ENCODE data around the gene EXOSC3. TPM values are rescaled to one million over a fixed set of nuclear protein-coding genes. Genes with fewer than 3 reads are reported as not detected.

EXOSC3 gene
- total and polyA plus RNA-seq, 4 experiments from 2014 or later = 25.1 to 68.6 (median 51.1) TPM

DNA sequence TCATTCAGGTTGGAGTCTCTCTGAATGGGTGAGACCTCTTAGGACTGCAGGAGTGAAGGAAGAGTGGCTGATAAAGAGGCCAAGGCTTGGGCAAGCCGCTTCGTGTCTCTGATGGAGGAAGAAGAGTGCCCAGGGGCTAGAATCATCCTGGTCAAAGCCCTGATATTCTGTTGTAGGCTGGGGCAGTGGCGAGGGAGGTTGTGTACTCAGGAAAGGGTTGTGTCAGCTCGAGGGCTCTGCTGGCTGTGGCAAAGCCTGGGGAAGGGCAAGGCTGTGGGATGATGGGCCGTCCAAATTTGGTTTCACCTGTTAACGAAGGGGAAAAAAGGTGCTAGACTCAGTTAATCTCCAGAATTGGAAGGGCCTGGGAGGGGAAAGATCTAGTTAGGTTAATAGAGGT, 33.7 kb downstream of the EXOSC3 start:
- Histone ChIP-seq H3K36me3 (ENCODE audit: insufficient read depth, low read length) (no peaks in the 10 kb centered on the region), H3K4me1 (ENCODE audit: insufficient read depth, low read length) (peaks cover 15% of the 10 kb centered on the region), H3K9me3 (ENCODE audit: control insufficient read depth in 1 of 2, low read length in 2 of 2) (no peaks in the 10 kb centered on the region), H3K27ac (ENCODE audit: low read depth, low read length) (no peak overlapping the region), H3K4me3 (ENCODE audit: low read length in 2 of 2) (no peak overlapping the region), H3K27me3 (ENCODE audit: insufficient read depth, low read length) (no peaks in the 10 kb centered on the region)
- H3K4me1 Mint-ChIP-seq = peaks cover 15 to 36% (median 24%) of the 10 kb centered on the region in 4 donors
- ChIA-PET POLR2A (ENCODE audit: partially characterized antibody) (interaction anchor here (1.3 kb wide), 1 partner anchor 49 kb away, joined by 5 read pairs; the partner anchor contains the start of gene DCAF10), CTCF (ENCODE audit: partially characterized antibody) (no interaction called here)
- no peaks in the 10 kb centered on the region for H3K27me3 Mint-ChIP-seq
- no peaks in the 10 kb centered on the region for H3K36me3 Mint-ChIP-seq
- no peaks in the 10 kb centered on the region for H3K9me3 Mint-ChIP-seq
- DNase-seq = no peak
- H3K4me3 Mint-ChIP-seq = peak overlapping the region in 6 of 8 donors; percentile 1 to 75 (median 48)
- peak overlapping the region in 2 of 7 donors; percentile 20 to 37 for H3K27ac Mint-ChIP-seq
- intact Hi-C loops (cut with micrococcal nuclease) = loop anchor here (5.0 to 10.0 kb wide), 3 partner anchors 169 to 316 kb away; partner anchors contain the start of genes SHB and ZBTB5

DNA sequence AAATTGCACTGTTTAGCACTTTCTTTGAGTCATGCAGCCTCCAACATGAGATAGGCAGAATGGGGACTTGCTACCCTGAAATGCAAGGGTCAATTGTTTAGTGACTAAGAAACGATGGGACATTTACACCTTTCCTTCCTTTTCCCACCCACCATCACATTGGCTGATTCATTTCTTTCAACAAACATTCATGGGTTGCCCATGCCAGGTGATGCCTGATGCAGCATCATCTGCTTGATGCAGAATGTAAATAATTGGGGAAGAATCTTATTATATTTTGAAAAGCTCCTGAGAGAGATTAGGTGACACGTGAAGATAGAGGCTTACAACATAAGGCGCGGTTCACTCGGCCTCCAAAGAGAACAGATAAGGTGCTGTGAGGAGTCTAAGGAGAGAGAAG, 35.7 kb downstream of the EXOSC3 start:
- CTCF ChIA-PET (ENCODE audit: partially characterized antibody) = interaction anchor here (1.1 to 1.6 kb wide), 4 partner anchors 8 to 51 kb away, joined by 3 to 4 read pairs (median 3); no protein-coding TSS in a partner anchor
- no peak overlapping the region for H3K4me3 Mint-ChIP-seq

GRCh38 chr9:37747271-37747753, 37.6 kb downstream of the EXOSC3 start:
- Mint-ChIP-seq H3K27ac (no peak overlapping the region), H3K4me3 (no peak overlapping the region), H3K4me1 (peaks cover 0 to 4% (median 0%) of the 10 kb centered on the region in 4 donors), H3K36me3 (no peaks in the 10 kb centered on the region), H3K27me3 (no peaks in the 10 kb centered on the region), H3K9me3 (no peaks in the 10 kb centered on the region)
- intact Hi-C loops (cut with micrococcal nuclease) = loop anchor here (1.0 to 5.0 kb wide), 2 partner anchors 155 to 265 kb away; partner anchors contain the start of gene SLC25A51
- Histone ChIP-seq H3K4me3 (ENCODE audit: low read length in 2 of 2) (no peak overlapping the region), H3K27me3 (ENCODE audit: insufficient read depth, low read length) (no peaks in the 10 kb centered on the region), H3K4me1 (ENCODE audit: insufficient read depth, low read length) (no peaks in the 10 kb centered on the region), H3K36me3 (ENCODE audit: insufficient read depth, low read length) (no peaks in the 10 kb centered on the region), H3K27ac (ENCODE audit: low read depth, low read length) (no peak overlapping the region), H3K9me3 (ENCODE audit: control insufficient read depth in 1 of 2, low read length in 2 of 2) (no peaks in the 10 kb centered on the region)
- DNase-seq = peak; percentile 40 to 52 (median 45)
- POLR2A ChIA-PET (ENCODE audit: partially characterized antibody) = no interaction called here
- CTCF ChIA-PET (ENCODE audit: partially characterized antibody) = interaction anchor here (1.3 to 1.6 kb wide), 2 partner anchors 50 to 170 kb away, joined by 3 to 4 read pairs; no protein-coding TSS in a partner anchor

More for the DNA sequence above, 35.7 kb downstream of the EXOSC3 start:
- no peaks in the 10 kb centered on the region for H3K36me3 Mint-ChIP-seq
- intact Hi-C loops (cut with micrococcal nuclease) = loop anchor here (5.0 kb wide), 1 partner anchor 153 kb away; the partner anchor contains the start of gene SLC25A51
- no peak overlapping the region for H3K27ac ChIP-seq (ENCODE audit: low read depth, low read length)
- peaks cover 7% of the 10 kb centered on the region for H3K4me1 ChIP-seq (ENCODE audit: insufficient read depth, low read length)
- H3K4me3 ChIP-seq (ENCODE audit: low read length in 2 of 2) = no peak overlapping the region
- H3K27me3 ChIP-seq (ENCODE audit: insufficient read depth, low read length) = no peaks in the 10 kb centered on the region
- H3K27me3 Mint-ChIP-seq = no peaks in the 10 kb centered on the region
- no peak for DNase-seq
- H3K4me1 Mint-ChIP-seq = peaks cover 7 to 17% (median 12%) of the 10 kb centered on the region in 4 donors
- H3K9me3 ChIP-seq (ENCODE audit: control insufficient read depth in 1 of 2, low read length in 2 of 2) = no peaks in the 10 kb centered on the region
- no peak overlapping the region for H3K27ac Mint-ChIP-seq
- no peaks in the 10 kb centered on the region for H3K36me3 ChIP-seq (ENCODE audit: insufficient read depth, low read length)
- H3K9me3 Mint-ChIP-seq = no peaks in the 10 kb centered on the region
- POLR2A ChIA-PET (ENCODE audit: partially characterized antibody) = no interaction called here

DNA sequence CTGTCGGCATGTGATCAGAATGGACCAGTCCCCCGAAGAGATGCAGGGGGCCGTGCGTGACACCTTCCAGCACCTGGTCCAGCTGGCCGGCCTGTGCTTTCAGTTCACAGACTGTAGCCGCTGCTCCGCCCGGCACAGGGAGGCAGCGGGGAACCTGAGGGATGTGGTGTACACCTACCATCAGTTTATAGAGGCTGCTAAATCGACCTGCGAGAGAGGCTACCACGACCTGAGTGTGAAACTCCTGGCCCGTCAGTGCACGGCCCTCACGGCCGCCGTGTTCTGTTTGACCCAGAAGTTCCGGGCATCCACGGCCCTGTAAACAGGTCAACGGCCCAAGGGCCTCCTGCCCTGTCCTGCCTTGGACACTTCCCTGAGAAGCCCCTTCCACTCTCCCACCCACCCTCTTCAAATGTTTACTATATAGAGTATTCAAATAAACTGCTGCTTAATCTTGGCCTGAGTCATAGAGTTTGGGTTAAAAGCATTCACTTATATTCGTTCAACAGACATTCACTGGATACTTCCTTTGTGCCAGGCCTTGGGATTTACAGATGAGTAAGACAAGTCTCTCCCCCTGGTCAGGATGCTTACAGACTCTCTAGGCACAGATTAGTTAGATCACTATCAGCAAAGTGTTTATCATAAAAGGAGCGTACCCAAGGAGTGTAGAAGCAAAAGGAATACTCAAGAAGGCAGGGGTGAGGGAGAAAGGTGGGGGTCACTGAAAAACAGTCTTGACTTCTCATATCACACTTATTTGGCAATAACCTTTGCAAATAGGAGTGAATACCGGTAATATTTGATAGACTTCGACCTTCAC, 38.2 kb downstream of the EXOSC3 start:
- no peaks in the 10 kb centered on the region for H3K27me3 Mint-ChIP-seq
- H3K9me3 Mint-ChIP-seq = no peaks in the 10 kb centered on the region

DNA sequence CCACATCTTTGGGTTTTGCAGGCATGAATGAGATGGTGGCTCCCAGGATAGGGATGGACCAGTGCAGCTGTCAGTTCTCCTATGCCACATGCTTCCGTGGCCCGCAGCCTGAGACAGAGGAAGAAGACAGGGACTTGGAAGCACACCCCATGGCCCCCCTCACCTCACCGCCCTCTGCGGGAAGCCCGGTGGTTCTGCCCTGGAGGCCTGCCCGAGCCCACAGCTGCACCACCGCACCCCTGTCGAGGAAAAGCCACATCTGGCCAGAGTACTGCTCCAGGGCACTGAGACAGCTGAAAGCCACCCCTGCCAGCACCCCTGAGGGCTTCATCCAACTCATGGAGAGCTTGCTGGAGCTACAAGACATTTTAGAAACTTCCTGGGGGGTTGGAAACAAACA, 38.9 kb downstream of the EXOSC3 start:
- POLR2A ChIA-PET (ENCODE audit: partially characterized antibody) = no interaction called here
- no peaks in the 10 kb centered on the region for H3K27me3 ChIP-seq (ENCODE audit: insufficient read depth, low read length)
- no peak for DNase-seq
- H3K4me3 ChIP-seq (ENCODE audit: low read length in 2 of 2) = no peak overlapping the region
- H3K9me3 ChIP-seq (ENCODE audit: control insufficient read depth in 1 of 2, low read length in 2 of 2) = no peaks in the 10 kb centered on the region
- Mint-ChIP-seq H3K4me1 (peaks cover 0 to 3% (median 0%) of the 10 kb centered on the region in 4 donors), H3K27me3 (no peaks in the 10 kb centered on the region), H3K36me3 (no peaks in the 10 kb centered on the region), H3K9me3 (no peaks in the 10 kb centered on the region), H3K27ac (no peak overlapping the region), H3K4me3 (no peak overlapping the region)
- no peaks in the 10 kb centered on the region for H3K36me3 ChIP-seq (ENCODE audit: insufficient read depth, low read length)
- intact Hi-C loops (cut with micrococcal nuclease) = loop anchor here (5.0 kb wide), 1 partner anchor 156 kb away; the partner anchor contains the start of gene SLC25A51
- no peaks in the 10 kb centered on the region for H3K4me1 ChIP-seq (ENCODE audit: insufficient read depth, low read length)
- H3K27ac ChIP-seq (ENCODE audit: low read depth, low read length) = no peak overlapping the region
- CTCF ChIA-PET (ENCODE audit: partially characterized antibody) = no interaction called here

More for the DNA sequence above, 38.2 kb downstream of the EXOSC3 start:
- CTCF ChIA-PET (ENCODE audit: partially characterized antibody) = interaction anchor here (1.3 kb wide), 1 partner anchor 169 kb away, joined by 3 read pairs; no protein-coding TSS in a partner anchor
- POLR2A ChIA-PET (ENCODE audit: partially characterized antibody) = no interaction called here
- Mint-ChIP-seq H3K4me3 (no peak overlapping the region), H3K4me1 (peaks cover 0 to 4% (median 0%) of the 10 kb centered on the region in 4 donors), H3K27ac (no peak overlapping the region), H3K36me3 (no peaks in the 10 kb centered on the region)
- Histone ChIP-seq H3K4me3 (ENCODE audit: low read length in 2 of 2) (no peak overlapping the region), H3K9me3 (ENCODE audit: control insufficient read depth in 1 of 2, low read length in 2 of 2) (no peaks in the 10 kb centered on the region), H3K27me3 (ENCODE audit: insufficient read depth, low read length) (no peaks in the 10 kb centered on the region), H3K27ac (ENCODE audit: low read depth, low read length) (no peak overlapping the region), H3K4me1 (ENCODE audit: insufficient read depth, low read length) (no peaks in the 10 kb centered on the region), H3K36me3 (ENCODE audit: insufficient read depth, low read length) (no peaks in the 10 kb centered on the region)
- intact Hi-C loops (cut with micrococcal nuclease) = loop anchor here (1.0 to 5.0 kb wide), 2 partner anchors 156 to 264 kb away; partner anchors contain the start of gene SLC25A51
- no peak for DNase-seq

- Histone ChIP-seq H3K4me1 (ENCODE audit: insufficient read depth, low read length) (no peaks in the 10 kb centered on the region), H3K27ac (ENCODE audit: low read depth, low read length) (no peak overlapping the region), H3K36me3 (ENCODE audit: insufficient read depth, low read length) (no peaks in the 10 kb centered on the region), H3K27me3 (ENCODE audit: insufficient read depth, low read length) (no peaks in the 10 kb centered on the region), H3K4me3 (ENCODE audit: low read length in 2 of 2) (no peak overlapping the region), H3K9me3 (ENCODE audit: control insufficient read depth in 1 of 2, low read length in 2 of 2) (no peaks in the 10 kb centered on the region)
- no peak overlapping the region for H3K4me3 Mint-ChIP-seq
- no peaks in the 10 kb centered on the region for H3K9me3 Mint-ChIP-seq
- ChIA-PET CTCF (ENCODE audit: partially characterized antibody) (no interaction called here), POLR2A (ENCODE audit: partially characterized antibody) (no interaction called here)
- DNase-seq = no peak
- intact Hi-C loops (cut with micrococcal nuclease) = no loop called here
- H3K36me3 Mint-ChIP-seq = no peaks in the 10 kb centered on the region
- no peaks in the 10 kb centered on the region for H3K4me1 Mint-ChIP-seq
- peak overlapping the region in 1 of 7 donors; percentile 15 for H3K27ac Mint-ChIP-seq
- peaks cover 0 to 2% of the 10 kb centered on the region in 2 donors for H3K27me3 Mint-ChIP-seq
Observed at GRCh38 chr9:37740631-37741328, 44.1 kb downstream of the EXOSC3 start.

- peaks cover 0 to 3% of the 10 kb centered on the region in 2 donors for H3K27me3 Mint-ChIP-seq
- POLR2A ChIA-PET (ENCODE audit: partially characterized antibody) = no interaction called here
Observed at GRCh38 chr9:37740128-37740527, 44.7 kb downstream of the EXOSC3 start.

More at GRCh38 chr9:37740128-37740527, 44.7 kb downstream of the EXOSC3 start:
- intact Hi-C loops (cut with micrococcal nuclease) = no loop called here
- Mint-ChIP-seq H3K27ac (no peak overlapping the region), H3K4me3 (no peak overlapping the region), H3K9me3 (no peaks in the 10 kb centered on the region), H3K4me1 (no peaks in the 10 kb centered on the region), H3K36me3 (no peaks in the 10 kb centered on the region)
- CTCF ChIA-PET (ENCODE audit: partially characterized antibody) = no interaction called here
- no peaks in the 10 kb centered on the region for H3K36me3 ChIP-seq (ENCODE audit: insufficient read depth, low read length)
- H3K27ac ChIP-seq (ENCODE audit: low read depth, low read length) = no peak overlapping the region
- H3K27me3 ChIP-seq (ENCODE audit: insufficient read depth, low read length) = no peaks in the 10 kb centered on the region
- no peak overlapping the region for H3K4me3 ChIP-seq (ENCODE audit: low read length in 2 of 2)
- no peaks in the 10 kb centered on the region for H3K9me3 ChIP-seq (ENCODE audit: control insufficient read depth in 1 of 2, low read length in 2 of 2)
- no peaks in the 10 kb centered on the region for H3K4me1 ChIP-seq (ENCODE audit: insufficient read depth, low read length)
- DNase-seq = no peak

Data from CD4-positive, alpha-beta memory T cell (primary cell).